Lower leg skin (tissue), 3 donors: ENCODE data around the gene SCGB1C2.

Experiments
- POLR2A ChIP-seq, 2 donors: fragments of 450-650 bp; IDR thresholded peaks; one replicate each; pipeline ENCODE4 v1.6.1; 2016 to 2017; ENCODE audit warnings: antibody characterized with exemption in 2 of 2, mild to moderate bottlenecking in 1 of 2, moderate library complexity in 1 of 2
- TF ChIP-seq, protein P1 (sequence below), 3 donors: fragments of 450-650 bp; IDR thresholded peaks; one replicate each; pipeline ENCODE4 v1.5.1; 2016; ENCODE audit warnings: antibody characterized with exemption in 3 of 3, mild to moderate bottlenecking in 3 of 3, moderate library complexity in 2 of 3

DNA sequence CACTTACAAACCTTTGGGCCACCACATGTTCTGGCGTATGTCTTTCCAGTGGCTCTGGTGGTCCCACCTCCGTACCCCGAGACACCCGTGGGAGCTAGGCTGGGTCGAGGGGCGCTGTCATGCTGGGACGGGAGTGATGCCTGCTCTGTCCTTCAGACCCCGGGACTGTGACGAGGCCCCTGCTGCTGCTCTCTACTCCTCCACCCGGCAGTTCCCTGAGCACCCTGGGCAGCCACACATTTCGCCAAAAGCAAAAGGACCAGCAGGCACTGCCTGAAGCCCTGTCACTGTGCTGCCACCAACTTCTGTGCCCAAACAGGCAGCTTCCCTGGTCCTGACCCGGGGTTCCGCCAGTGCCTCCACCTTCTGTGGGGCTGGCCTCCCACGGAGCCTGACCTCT, 28.6 kb downstream of the SCGB1C2 start:
- TF ChIP-seq, protein P1, sequence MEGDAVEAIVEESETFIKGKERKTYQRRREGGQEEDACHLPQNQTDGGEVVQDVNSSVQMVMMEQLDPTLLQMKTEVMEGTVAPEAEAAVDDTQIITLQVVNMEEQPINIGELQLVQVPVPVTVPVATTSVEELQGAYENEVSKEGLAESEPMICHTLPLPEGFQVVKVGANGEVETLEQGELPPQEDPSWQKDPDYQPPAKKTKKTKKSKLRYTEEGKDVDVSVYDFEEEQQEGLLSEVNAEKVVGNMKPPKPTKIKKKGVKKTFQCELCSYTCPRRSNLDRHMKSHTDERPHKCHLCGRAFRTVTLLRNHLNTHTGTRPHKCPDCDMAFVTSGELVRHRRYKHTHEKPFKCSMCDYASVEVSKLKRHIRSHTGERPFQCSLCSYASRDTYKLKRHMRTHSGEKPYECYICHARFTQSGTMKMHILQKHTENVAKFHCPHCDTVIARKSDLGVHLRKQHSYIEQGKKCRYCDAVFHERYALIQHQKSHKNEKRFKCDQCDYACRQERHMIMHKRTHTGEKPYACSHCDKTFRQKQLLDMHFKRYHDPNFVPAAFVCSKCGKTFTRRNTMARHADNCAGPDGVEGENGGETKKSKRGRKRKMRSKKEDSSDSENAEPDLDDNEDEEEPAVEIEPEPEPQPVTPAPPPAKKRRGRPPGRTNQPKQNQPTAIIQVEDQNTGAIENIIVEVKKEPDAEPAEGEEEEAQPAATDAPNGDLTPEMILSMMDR (IDR thresholded peaks at IDR 0.05) = no peak
- TF ChIP-seq POLR2A (IDR thresholded peaks at IDR 0.05) = no peak
